Mucosa of descending colon (tissue), 3 donors: Measurements from ENCODE around the gene NAP1L4. TPM values are rescaled to one million over a fixed set of nuclear protein-coding genes. Genes with fewer than 3 reads are reported as not detected.

ENCODE experiments used
- ATAC-seq: fragments of 200-7000 bp; cut with Tn5 transposase; one replicate; pipeline ENCODE4 v1.9.1; 2020; ENCODE audit warnings: mild to moderate bottlenecking, moderate library complexity
- DNase-seq, 3 donors: peaks; one replicate each; pipeline ENCODE4 v3.0.0-alpha.2; 2020
- H3K36me3 ChIP-seq: fragments of 200-600 bp; one replicate; pipeline ENCODE4 v1.8.0; 2021; ENCODE audit warnings: low read depth, mild to moderate bottlenecking
- H3K4me1 ChIP-seq: fragments of 200-600 bp; one replicate; pipeline ENCODE4 v1.8.0; 2021; ENCODE audit warnings: low read depth, mild to moderate bottlenecking
- H3K4me3 ChIP-seq: fragments of 200-600 bp; one replicate; pipeline ENCODE4 v1.8.0; 2021; ENCODE audit warnings: mild to moderate bottlenecking
- H3K9me3 ChIP-seq: fragments of 200-600 bp; one replicate; pipeline ENCODE4 v1.8.0; 2021; ENCODE audit warnings: mild to moderate bottlenecking
- CTCF ChIP-seq: fragments of 200-600 bp; IDR thresholded peaks from one replicate; pipeline ENCODE4 v1.8.0; 2022; ENCODE audit warnings: antibody characterized with exemption, mild to moderate bottlenecking
- intact Hi-C, 2 donors: fragments of 100-400 bp; cut with DNase I in 1 of 2; cut with micrococcal nuclease in 1 of 2; formaldehyde crosslinking; loops; one replicate each; pipeline versions ENCODE4 v1.11.0 to v1.11.1; 2022; cut with DNase I, micrococcal nuclease
- total RNA-seq, 3 donors: library from RNA; stranded (reverse); fragmentation: NEBNext Ultra II Directional in 2 of 3; extraction: Animal tissue kit (Norgen Biotek cat#: 25700) in 2 of 3; gene quantifications; one replicate each; pipeline versions ENCODE4 v1.2.1 to v1.2.4, GENCODE V29; 2021 to 2023
- donor health status: DM: no; HTN: no; CAD: no; lungs with moderate emphysema.
- donor health status: DM: no; HTN: no; CAD: no.
- donor health status: DM: no; HTN: yes; CAD: no.

NAP1L4 gene
- total RNA-seq, 3 donors from 2014 or later = 94.0 to 116 (median 99.8) TPM

DNA sequence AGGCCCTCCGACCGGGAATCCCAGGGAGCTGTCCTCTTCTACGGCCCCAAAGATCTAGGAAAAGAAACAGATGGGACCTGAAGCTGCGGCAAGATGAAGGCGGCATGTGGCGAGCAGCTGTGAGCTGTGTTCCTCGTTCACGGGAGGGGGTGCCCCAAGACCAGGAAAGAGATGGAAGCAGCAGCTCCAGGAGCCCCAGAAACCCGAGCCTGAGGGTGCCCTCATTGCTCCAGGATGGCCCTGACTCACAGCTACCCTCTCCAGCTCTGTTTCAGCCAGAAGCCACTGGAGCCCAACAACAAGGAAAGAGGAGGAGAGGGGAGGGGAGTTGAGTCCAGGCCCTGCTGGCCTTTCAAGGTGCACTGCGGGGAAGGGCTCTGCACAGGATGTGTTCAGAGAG lies 23.7 kb upstream of the NAP1L4 start:
- no peaks in the 10 kb centered on the region for H3K9me3 ChIP-seq
- no peak for TF ChIP-seq CTCF
- DNase-seq (no peak), ATAC-seq (no peak)
- intact Hi-C loops = no loop called here
- no peaks in the 10 kb centered on the region for H3K4me1 ChIP-seq
- peaks cover 21% of the 10 kb centered on the region for H3K36me3 ChIP-seq
- no peak overlapping the region for H3K4me3 ChIP-seq

DNA sequence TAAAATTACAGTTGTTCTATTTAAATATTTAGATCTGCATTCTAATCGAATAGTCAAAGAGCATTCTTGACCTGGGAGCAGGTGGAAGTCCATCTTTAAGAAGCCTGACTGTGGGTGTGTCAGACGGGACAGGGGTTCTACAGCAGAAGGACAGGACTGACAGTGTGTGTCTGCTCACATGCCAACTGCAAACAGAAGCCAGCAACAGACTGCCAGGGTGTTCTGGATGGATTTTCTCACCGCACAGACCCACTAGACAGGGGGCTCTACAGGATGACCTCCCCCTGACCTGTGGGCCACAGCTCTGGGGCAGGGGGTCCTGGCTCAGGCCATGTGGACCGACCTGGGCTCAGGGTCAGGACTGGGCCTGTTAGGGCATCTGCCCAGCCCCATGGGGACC lies 22.8 kb upstream of the NAP1L4 start:
- H3K36me3 ChIP-seq = peaks cover 25% of the 10 kb centered on the region

DNA sequence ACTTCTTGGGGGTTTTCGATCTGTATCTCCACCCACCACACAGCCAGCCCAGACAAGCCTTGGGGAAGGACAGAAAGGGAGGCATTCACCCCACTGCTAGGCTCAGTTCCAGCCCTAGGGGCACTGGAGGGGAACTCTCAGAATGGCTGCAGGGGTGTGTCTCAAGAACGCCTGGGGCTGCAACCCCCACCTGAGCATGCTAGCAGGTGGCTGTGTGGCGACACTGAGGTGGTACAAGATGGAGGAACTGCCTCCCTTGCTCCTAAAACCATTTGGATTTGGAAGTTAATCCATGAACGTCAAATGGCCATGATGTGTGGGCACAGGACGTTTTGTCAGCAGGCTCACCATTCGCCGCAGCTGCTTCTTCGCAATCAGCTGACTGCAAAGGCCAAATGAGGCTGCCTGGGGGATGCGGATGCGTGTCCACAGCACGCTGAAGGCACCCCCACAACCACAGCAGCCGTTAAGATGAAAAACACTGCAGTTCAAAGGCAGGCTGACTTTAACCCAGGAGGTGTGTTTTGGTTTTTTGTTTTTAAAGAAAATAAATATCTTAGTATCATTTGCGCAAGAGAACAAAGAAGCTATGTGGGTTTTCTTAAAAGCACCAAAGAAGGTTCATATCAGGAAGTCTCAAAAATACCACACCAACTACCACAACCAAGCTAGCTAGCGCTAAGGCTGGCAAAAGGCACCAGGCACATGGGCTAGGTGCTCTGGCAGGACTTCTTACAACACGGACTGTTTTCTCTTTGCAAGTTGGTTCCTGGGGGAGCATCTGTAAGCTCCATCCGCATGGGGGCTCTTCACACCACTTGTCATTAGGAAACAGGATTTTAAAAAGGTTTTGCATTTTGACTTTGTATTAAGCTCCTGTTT lies 22.2 kb upstream of the NAP1L4 start:
- no peaks in the 10 kb centered on the region for H3K9me3 ChIP-seq
- no peaks in the 10 kb centered on the region for H3K4me1 ChIP-seq
- peak; percentile 74 for ATAC-seq
- peaks cover 25% of the 10 kb centered on the region for H3K36me3 ChIP-seq
- peak in 2 of 3 donors; percentile 5 to 76 for DNase-seq
- H3K4me3 ChIP-seq = no peak overlapping the region
- intact Hi-C loops = no loop called here
- TF ChIP-seq CTCF = no peak

More for the DNA sequence above, 22.8 kb upstream of the NAP1L4 start:
- intact Hi-C loops = no loop called here
- Histone ChIP-seq H3K9me3 (no peaks in the 10 kb centered on the region), H3K4me3 (no peak overlapping the region), H3K4me1 (no peaks in the 10 kb centered on the region)
- ATAC-seq (no peak), DNase-seq (no peak)
- no peak for TF ChIP-seq CTCF

GRCh38 chr11:3011891-3012885 lies 20.1 kb upstream of the NAP1L4 start:
- intact Hi-C loops = no loop called here
- peak in 1 of 3 donors; percentile 20 for DNase-seq
- no peaks in the 10 kb centered on the region for H3K9me3 ChIP-seq
- no peaks in the 10 kb centered on the region for H3K4me1 ChIP-seq
- H3K4me3 ChIP-seq = no peak overlapping the region
- peaks cover 19% of the 10 kb centered on the region for H3K36me3 ChIP-seq
- no peak for TF ChIP-seq CTCF
- no peak for ATAC-seq

- no peaks in the 10 kb centered on the region for H3K4me1 ChIP-seq
- TF ChIP-seq CTCF = no peak
- no peak overlapping the region for H3K4me3 ChIP-seq
- no peak for DNase-seq
- no peak for ATAC-seq
- H3K36me3 ChIP-seq = peaks cover 13% of the 10 kb centered on the region
- no peaks in the 10 kb centered on the region for H3K9me3 ChIP-seq
- intact Hi-C loops = no loop called here
These were observed 18.6 kb upstream of the NAP1L4 start for GRCh38 chr11:3010521-3011275.
